K562 (cell line): ENCODE results near the gene OR5B2. TPM values are rescaled to one million over a fixed set of nuclear protein-coding genes. Genes with fewer than 3 reads are reported as not detected.
"Not testable (repeated sequence)": the region's sequence is repeated elsewhere in the genome, so short reads cannot be mapped to it uniquely, and the experiment has no call there.

Experiments used
- ATAC-seq: fragments of 200-7000 bp; cut with Tn5 transposase; 3 replicates; pipeline ENCODE4 v1.9.1; 2020; ENCODE audit warnings: moderate library complexity
- BruUV-seq: library from RNA; stranded (reverse); fragments of 400-500 nt; replicated peaks from 2 replicates; lab custom pipeline; 2021; lab: Mats Ljungman, UMichigan
- CTCF ChIA-PET: fragments of 300-600 bp; formaldehyde crosslinking; extraction: SDS; loops from one replicate; lab custom pipeline; 2021; ENCODE audit warnings: low intra/inter-chr PET ratio; lab: Yijun Ruan, JAX
- POLR2A ChIA-PET: fragments of 300-600, 350-650 bp; sonication (Branson Sonifier 250); formaldehyde crosslinking; extraction: SDS; loops from one replicate; lab custom pipeline; 2021; ENCODE audit warnings: antibody characterized with exemption, inconsistent platforms; lab: Yijun Ruan, JAX
- DNase-seq, 4 experiments: peaks; one replicate each; pipeline versions ENCODE4 v3.0.0 to v3.0.0-alpha.2; 2011 to 2018; ENCODE audit warnings: low spot score in 3 of 4, mixed read lengths in 3 of 4; ENCODE audit errors: extremely low read depth in 1 of 4
- FAIRE-seq: peaks from 2 replicates; lab custom pipeline; 2011; peaks lifted over from hg19 to GRCh38; lab: Jason Lieb, UNC
- H2AFZ ChIP-seq: 2 replicates; pipeline ENCODE4 v1.6.0; 2011; ENCODE audit warnings: low read depth, low read length, control low read depth, inconsistent platforms
- H3K27ac ChIP-seq: fragments of 200-600 bp; 3 replicates; pipeline ENCODE4 v1.8.0; 2011; ENCODE audit warnings: low read depth, mild to moderate bottlenecking, control low read depth, inconsistent platforms, low read length, moderate library complexity, mixed read lengths; ENCODE audit errors: extremely low read depth
- H3K27me3 ChIP-seq, 2 experiments: fragments of 300-600 bp in 1 of 2; 2 replicates in 1 of 2; 3 replicates in 1 of 2; pipeline versions ENCODE4 v1.6.0 to v1.8.0; 2011; ENCODE audit warnings: inconsistent platforms in 2 of 2, low read length in 2 of 2, mild to moderate bottlenecking in 1 of 2, mixed read lengths in 1 of 2, moderate library complexity in 1 of 2; ENCODE audit not compliant: control insufficient read depth in 2 of 2, insufficient read depth in 2 of 2
- H3K36me3 ChIP-seq: fragments of 300-600 bp; 3 replicates; pipeline ENCODE4 v1.8.0; 2011; ENCODE audit warnings: mild to moderate bottlenecking, low read length, inconsistent platforms; ENCODE audit not compliant: control insufficient read depth, insufficient read depth
- H3K4me1 ChIP-seq, 2 experiments: fragments of 200-600 bp in 1 of 2; replicated peaks in 1 of 2; 2 replicates in 1 of 2; 3 replicates in 1 of 2; pipeline versions ENCODE4 v1.5.1 to v1.8.0; 2011; ENCODE audit warnings: inconsistent platforms in 2 of 2, low read length in 2 of 2, mild to moderate bottlenecking in 1 of 2, mixed read lengths in 1 of 2, moderate library complexity in 1 of 2; ENCODE audit not compliant: control insufficient read depth in 2 of 2, insufficient read depth in 2 of 2
- H3K4me2 ChIP-seq: 2 replicates; pipeline ENCODE4 v1.6.1; 2011; ENCODE audit warnings: low read length, control low read depth, inconsistent platforms, mixed read lengths; ENCODE audit not compliant: insufficient read depth
- H3K4me3 ChIP-seq: fragments of 200-600 bp; sonication (generic), shearing (Covaris generic); 2 replicates; pipeline ENCODE4 v1.5.1; 2016; ENCODE audit warnings: control low read depth, inconsistent platforms
- H3K79me2 ChIP-seq: fragments of 200-600 bp; 3 replicates; pipeline ENCODE4 v1.8.0; 2011; ENCODE audit warnings: low read length, inconsistent platforms; ENCODE audit not compliant: control insufficient read depth, insufficient read depth
- H3K9ac ChIP-seq, 2 experiments: 2 replicates each; pipeline versions ENCODE4 v1.6.0 to v1.6.1; 2011; ENCODE audit warnings: low read depth in 2 of 2, low read length in 2 of 2, control low read depth in 1 of 2, inconsistent platforms in 1 of 2, mild to moderate bottlenecking in 1 of 2, mixed read lengths in 1 of 2; ENCODE audit not compliant: insufficient read depth in 1 of 2
- H3K9me1 ChIP-seq: one replicate; pipeline ENCODE4 v1.6.0; 2011; ENCODE audit warnings: inconsistent platforms, mild to moderate bottlenecking, low read length, moderate library complexity; ENCODE audit not compliant: control insufficient read depth, insufficient read depth
- H3K9me3 ChIP-seq: replicated peaks from 2 replicates; pipeline ENCODE4 v1.5.1; 2011; ENCODE audit warnings: low read depth, low read length, inconsistent platforms; ENCODE audit not compliant: control insufficient read depth, insufficient read depth
- H4K20me1 ChIP-seq: replicated peaks from 2 replicates; pipeline ENCODE4 v1.6.1; 2011; ENCODE audit warnings: low read length, inconsistent platforms, mixed read lengths; ENCODE audit not compliant: control insufficient read depth, insufficient read depth
- AFF4 ChIP-seq: sonication (generic); formaldehyde crosslinking; IDR thresholded peaks from 2 replicates; pipeline ENCODE4 v1.8.0; 2023; ENCODE audit warnings: mild to moderate bottlenecking, missing genetic modification reagents
- CBX5 ChIP-seq: IDR thresholded peaks from 2 replicates; pipeline ENCODE4 v1.6.1; 2014; ENCODE audit warnings: low read depth, borderline replicate concordance
- ETS2 ChIP-seq: IDR thresholded peaks from 2 replicates; pipeline ENCODE4 v1.6.1; 2016; ENCODE audit warnings: borderline replicate concordance, missing genetic modification characterization, mild to moderate bottlenecking, moderate library complexity, missing compliant biosample characterization; ENCODE audit not compliant: poor library complexity, severe bottlenecking
- FOXA3 ChIP-seq, 2 experiments: fragments of 450-650 bp in 1 of 2; sonication (generic) in 1 of 2; formaldehyde crosslinking; IDR thresholded peaks in 1 of 2; conservative IDR thresholded peaks in 1 of 2; 2 replicates each; pipeline versions ENCODE4 v1.4.0 to v1.8.0; 2020 to 2022; ENCODE audit warnings: mild to moderate bottlenecking in 2 of 2, missing genetic modification reagents in 1 of 2
- IRF2 ChIP-seq: sonication (generic); formaldehyde crosslinking; IDR thresholded peaks from 2 replicates; pipeline ENCODE4 v1.8.1; 2022; ENCODE audit warnings: mild to moderate bottlenecking, missing genetic modification reagents
- KDM1A ChIP-seq, 2 experiments: fragments of 450-650 bp; IDR thresholded peaks; 2 replicates each; pipeline ENCODE4 v1.6.1; 2016; ENCODE audit warnings: mild to moderate bottlenecking in 2 of 2
- NELFE ChIP-seq: IDR thresholded peaks from 2 replicates; pipeline ENCODE4 v1.6.1; 2011; ENCODE audit warnings: mild to moderate bottlenecking; ENCODE audit not compliant: insufficient read depth, insufficient read length
- ZNF41 ChIP-seq: fragments of 250-450 bp; sonication (Bioruptor Pico); conservative IDR thresholded peaks from 2 replicates; pipeline ENCODE4 v1.4.0; 2020; ENCODE audit warnings: mild to moderate bottlenecking
- ZNF431 ChIP-seq: sonication (generic); formaldehyde crosslinking; IDR thresholded peaks from 2 replicates; pipeline ENCODE4 v1.8.0; 2022; ENCODE audit warnings: mild to moderate bottlenecking, missing genetic modification reagents
- WGBS: fragments of 100-300 bp; shearing (Covaris generic); methylation state at CpG from one replicate; pipeline ENCODE4 v1.1.6; 2016; ENCODE audit warnings: low coverage, mixed read lengths; ENCODE audit not compliant: insufficient coverage; ENCODE audit errors: missing lambda C conversion rate; 5-methylcytosine and 5-hydroxymethylcytosine counted together
- in situ Hi-C: fragments of 300-500 bp; cut with MboI; formaldehyde crosslinking; loops from 4 replicates; pipeline ENCODE4 v1.15.0; 2018; ENCODE audit warnings: inconsistent platforms, mixed read lengths
- intact Hi-C: fragments of 100-400 bp; cut with micrococcal nuclease; formaldehyde crosslinking; loops from 2 replicates; pipeline ENCODE4 v1.14.2; 2022
- polyA plus RNA-seq, 8 experiments: library from polyadenylated mRNA; depleted of rRNA in 4 of 8; stranded (reverse) in 5 of 8; unstranded in 3 of 8; fragments of >200 nt; fragmentation: Nextera tagmentation in 2 of 8; fragmentation: Illumina TruSeq in 1 of 8; extraction: Ambion mirVana in 2 of 8; extraction: Trizol in 1 of 8; gene quantifications; 2 replicates each; pipeline versions ENCODE4 v1.2.1 to v1.2.3, GENCODE V29; 2011 to 2014; ENCODE audit warnings: inconsistent platforms in 1 of 8, missing spikeins in 1 of 8
- total RNA-seq, 7 experiments: library from RNA; depleted of rRNA in 6 of 7; stranded (reverse); fragments of >200 nt in 6 of 7; fragmentation: Illumina TruSeq in 2 of 7; extraction: Trizol in 2 of 7; gene quantifications; 2 replicates each; pipeline versions ENCODE4 v1.2.1 to v1.2.3, GENCODE V29; 2011 to 2021; ENCODE audit warnings: low replicate concordance in 1 of 7

The OR5B2 gene
- total and polyA plus RNA-seq, 9 of the 15 experiments (the other 6 are each of a cell fraction or from before 2014, with no cell fraction given) = not detected

GRCh38 chr11:58406774-58407173 lies 21.1 kb downstream of the OR5B2 start, which contains the start of gene OR5B3 (continued):
- TF ChIP-seq KDM1A (IDR thresholded peaks at IDR 0.05) (no peak), AFF4 (CRISPR knock-in tag) (no peak), CBX5 (no peak), FOXA3 (CRISPR knock-in tag; conservative IDR thresholded peaks at IDR 0.05 in 1 of 2, IDR thresholded peaks at IDR 0.05 in 1 of 2) (no peak), IRF2 (no peak), ZNF41 (CRISPR knock-in tag) (no peak), NELFE (no peak), ETS2 (tag) (no peak), ZNF431 (no peak)

GRCh38 chr11:58399622-58400021 lies 28.3 kb downstream of the OR5B2 start:
- H3K4me3 ChIP-seq, POLR2A ChIA-PET, H3K4me1 ChIP-seq, H4K20me1 ChIP-seq, H3K9ac ChIP-seq, DNase-seq, H3K9me3 ChIP-seq, FAIRE-seq, ATAC-seq, H2AFZ ChIP-seq, BruUV-seq, intact Hi-C loops, H3K79me2 ChIP-seq, H3K9me1 ChIP-seq, H3K27ac ChIP-seq, CTCF ChIA-PET, H3K27me3 ChIP-seq, in situ Hi-C loops, H3K4me2 ChIP-seq, H3K36me3 ChIP-seq: not testable (repeated sequence)
- WGBS = no CpG with 5 or more reads among the region's 2 CpGs
